ENCODE measurements around the gene DUSP14. TPM values are rescaled to one million over a fixed set of nuclear protein-coding genes. Genes with fewer than 3 reads are reported as not detected.
A peak's percentile ranks its signal among the peaks of the same experiment; 100 is the strongest.

DUSP14 gene
- polyA plus RNA-seq, 1 experiment, result 76.7 TPM

DNA sequence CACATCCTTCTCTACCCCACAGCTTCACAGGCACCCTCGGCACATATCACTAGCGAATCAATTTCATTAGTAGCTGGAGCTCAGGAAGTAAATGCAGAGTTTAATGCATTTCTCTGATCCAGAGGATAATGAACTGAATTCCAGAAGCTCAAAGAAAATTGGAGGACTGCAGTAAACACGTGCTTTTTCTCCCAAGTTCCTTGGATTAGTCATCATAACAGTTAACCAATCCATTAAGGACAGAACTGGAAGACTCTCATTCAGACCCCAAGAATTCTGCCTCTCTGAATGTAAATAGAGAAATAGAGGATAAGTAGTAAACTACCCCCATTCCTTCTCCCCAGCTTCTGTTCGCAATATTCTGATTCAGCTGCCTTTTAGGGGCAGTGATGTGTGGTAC, 40.7 kb downstream of the DUSP14 start:
- no peak for TF ChIP-seq CTCF (IDR thresholded peaks at IDR 0.05; ENCODE audit: low read depth, low read length)
- Histone ChIP-seq H3K27me3 (ENCODE audit: control insufficient read depth, insufficient read depth, low read length) (no peaks in the 10 kb centered on the region), H3K27ac (ENCODE audit: low read depth, low read length) (no peak overlapping the region), H3K4me3 (ENCODE audit: low read depth, low read length) (no peak overlapping the region), H3K9me3 (ENCODE audit: control insufficient read depth, insufficient read depth, low read length) (no peaks in the 10 kb centered on the region)
- no peak for DNase-seq (ENCODE audit: low read depth, low spot score)
- ChIA-PET POLR2A (no interaction called here), CTCF (interaction anchor here (1.1 to 2.0 kb wide), 2 partner anchors 12 to 157 kb away, joined by 4 to 9 read pairs; no protein-coding TSS in a partner anchor)

DNA sequence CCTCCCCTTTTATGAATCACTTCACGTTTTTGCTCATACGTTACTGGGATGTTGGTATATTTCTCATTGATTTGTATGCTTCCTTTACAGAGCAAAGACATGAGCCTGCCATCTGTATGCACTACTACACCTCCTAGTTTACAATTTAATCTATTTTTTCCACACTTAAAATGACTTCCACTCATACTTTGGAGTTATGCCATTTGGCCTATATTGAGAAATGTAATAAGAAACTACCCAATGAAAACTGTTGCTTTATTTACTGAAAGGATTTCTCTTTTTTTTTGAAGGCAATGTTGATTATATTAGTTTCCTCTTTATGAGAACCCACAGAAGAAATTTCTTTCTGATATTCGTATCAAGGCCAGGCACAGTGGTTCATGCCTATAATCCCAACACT, 43.1 kb downstream of the DUSP14 start:
- CTCF ChIA-PET, result interaction anchor here (0.6 kb wide), 1 partner anchor 58 kb away, joined by 3 read pairs; no protein-coding TSS in a partner anchor

DNA sequence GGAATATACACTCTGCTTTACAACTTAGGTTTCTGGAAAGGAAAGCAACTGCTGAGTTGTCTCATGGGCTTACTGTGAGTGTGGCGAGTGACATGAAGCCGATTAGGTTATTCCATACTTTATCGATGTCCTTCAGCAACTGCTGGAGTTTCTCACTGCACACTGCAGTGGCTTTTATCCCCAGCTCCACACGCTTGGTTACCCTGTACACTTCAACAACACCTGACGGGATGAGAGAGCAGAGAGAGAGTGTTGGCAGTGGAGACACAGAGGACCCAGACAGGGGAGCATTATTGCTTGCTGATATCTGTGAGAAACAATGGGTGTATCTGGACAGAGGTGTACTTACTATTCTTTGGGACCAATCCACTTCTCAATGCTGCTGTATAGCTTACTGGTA, 46.2 kb downstream of the DUSP14 start:
- H3K4me3 ChIP-seq (ENCODE audit: low read depth, low read length), result no peak overlapping the region
- H3K27me3 ChIP-seq (ENCODE audit: control insufficient read depth, insufficient read depth, low read length), result no peaks in the 10 kb centered on the region
- no peaks in the 10 kb centered on the region for H3K9me3 ChIP-seq (ENCODE audit: control insufficient read depth, insufficient read depth, low read length)
- H3K27ac ChIP-seq (ENCODE audit: low read depth, low read length), result no peak overlapping the region
- ChIA-PET POLR2A (no interaction called here), CTCF (no interaction called here)
- no peak for TF ChIP-seq CTCF (IDR thresholded peaks at IDR 0.05; ENCODE audit: low read depth, low read length)
- no peak for DNase-seq (ENCODE audit: low read depth, low spot score)

More for the DNA sequence above, 43.1 kb downstream of the DUSP14 start:
- TF ChIP-seq CTCF (IDR thresholded peaks at IDR 0.05; ENCODE audit: low read depth, low read length), result no peak
- DNase-seq (ENCODE audit: low read depth, low spot score), result no peak
- Histone ChIP-seq H3K27me3 (ENCODE audit: control insufficient read depth, insufficient read depth, low read length) (no peaks in the 10 kb centered on the region), H3K9me3 (ENCODE audit: control insufficient read depth, insufficient read depth, low read length) (no peaks in the 10 kb centered on the region), H3K4me3 (ENCODE audit: low read depth, low read length) (no peak overlapping the region), H3K27ac (ENCODE audit: low read depth, low read length) (no peak overlapping the region)
- POLR2A ChIA-PET, result no interaction called here

- no peak for TF ChIP-seq CTCF (IDR thresholded peaks at IDR 0.05; ENCODE audit: low read depth, low read length)
- no peak for DNase-seq (ENCODE audit: low read depth, low spot score)
- Histone ChIP-seq H3K27ac (ENCODE audit: low read depth, low read length) (no peak overlapping the region), H3K9me3 (ENCODE audit: control insufficient read depth, insufficient read depth, low read length) (no peaks in the 10 kb centered on the region), H3K4me3 (ENCODE audit: low read depth, low read length) (no peak overlapping the region), H3K27me3 (ENCODE audit: control insufficient read depth, insufficient read depth, low read length) (no peaks in the 10 kb centered on the region)
- ChIA-PET POLR2A (no interaction called here), CTCF (interaction anchor here (1.2 kb wide), 1 partner anchor 11 kb away, joined by 3 read pairs; no protein-coding TSS in a partner anchor)
These were observed 49.4 kb downstream of the DUSP14 start for GRCh38 chr17:37538981-37539659.

DNA sequence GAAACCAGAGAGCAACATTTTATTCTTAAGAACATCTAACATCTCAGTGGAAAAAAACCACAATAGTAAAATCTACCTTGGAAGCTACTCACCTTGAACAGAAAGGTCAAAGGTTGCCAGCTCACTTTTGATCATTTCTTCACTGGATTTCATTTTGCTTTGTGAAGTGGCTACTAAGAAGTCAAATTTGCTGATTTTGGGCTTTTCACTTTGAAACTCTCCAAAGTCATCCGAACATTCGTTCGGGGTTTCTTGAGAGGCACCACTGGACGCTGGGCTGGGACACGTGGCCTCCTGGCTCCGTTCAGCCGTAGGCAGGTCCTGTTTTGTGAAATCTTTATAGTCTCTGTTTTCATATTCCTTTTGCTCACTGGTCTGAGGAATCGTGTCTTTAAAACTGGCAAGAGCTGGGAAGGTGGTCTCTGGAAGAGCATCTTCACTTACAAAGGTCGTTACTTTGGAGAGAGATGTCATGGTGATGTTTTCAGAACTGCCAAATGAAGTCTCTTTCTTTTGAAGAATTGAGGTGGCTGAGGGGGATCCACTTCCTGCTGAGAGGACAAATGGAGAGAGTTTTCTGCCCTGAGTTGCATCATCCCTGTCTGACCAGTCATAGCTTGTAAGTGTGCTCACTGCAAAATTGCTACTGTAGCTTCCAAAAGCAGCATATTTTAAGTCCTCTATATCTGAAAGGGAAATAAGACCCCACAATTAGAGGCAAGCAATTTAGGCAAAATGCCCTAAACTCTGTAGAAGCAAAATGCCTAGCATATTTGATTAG, 52.4 kb downstream of the DUSP14 start:
- no peak for TF ChIP-seq CTCF (IDR thresholded peaks at IDR 0.05; ENCODE audit: low read depth, low read length)
- no peak for DNase-seq (ENCODE audit: low read depth, low spot score)
- ChIA-PET CTCF (interaction anchor here (0.9 to 1.5 kb wide), 2 partner anchors 12 to 169 kb away, joined by 3 to 4 read pairs; no protein-coding TSS in a partner anchor), POLR2A (no interaction called here)
- Histone ChIP-seq H3K9me3 (ENCODE audit: control insufficient read depth, insufficient read depth, low read length) (no peaks in the 10 kb centered on the region), H3K27ac (ENCODE audit: low read depth, low read length) (peak overlapping the region; percentile 47), H3K4me3 (ENCODE audit: low read depth, low read length) (no peak overlapping the region), H3K27me3 (ENCODE audit: control insufficient read depth, insufficient read depth, low read length) (no peaks in the 10 kb centered on the region)

Measured in AG04450 (cell line).